ENCODE data around the gene TMEM151B. TPM values are rescaled to one million over a fixed set of nuclear protein-coding genes. Genes with fewer than 3 reads are reported as not detected.

Gene TMEM151B
- total RNA-seq, 1 donor from 2014 or later: 0.13 TPM

DNA sequence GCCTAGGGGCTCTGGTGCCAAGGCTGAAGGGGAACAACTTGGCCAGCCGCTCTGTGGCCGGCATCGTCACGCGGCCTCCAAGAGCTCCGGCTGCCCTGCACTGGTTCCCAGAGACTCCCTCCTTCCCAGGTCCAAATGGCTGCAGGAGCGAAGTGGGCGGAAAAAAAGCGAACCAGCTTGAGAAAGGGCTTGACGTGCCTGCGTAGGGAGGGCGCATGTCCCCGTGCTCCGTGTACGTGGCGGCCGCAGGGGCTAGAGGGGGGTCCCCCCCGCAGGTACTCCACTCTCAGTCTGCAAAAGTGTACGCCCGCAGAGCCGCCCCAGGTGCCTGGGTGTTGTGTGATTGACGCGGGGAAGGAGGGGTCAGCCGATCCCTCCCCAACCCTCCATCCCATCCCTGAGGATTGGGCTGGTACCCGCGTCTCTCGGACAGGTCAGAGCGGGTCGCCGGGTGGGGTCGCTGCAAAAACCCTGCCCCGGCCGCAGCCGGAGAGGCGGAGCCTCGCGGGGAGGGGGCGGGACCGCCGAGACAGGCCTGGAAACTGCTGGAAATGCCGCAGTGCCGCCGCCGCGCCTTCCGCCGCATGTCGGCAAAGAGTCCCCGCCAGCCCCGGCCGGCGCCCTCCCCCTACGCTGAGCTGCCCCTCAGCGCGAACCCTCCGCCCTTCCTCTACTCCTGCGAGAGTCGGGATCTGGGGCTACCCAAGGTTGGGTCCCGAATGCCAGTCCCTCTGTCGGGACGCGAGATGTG, 24.2 kb upstream of the TMEM151B start:
- H3K4me1 ChIP-seq: peaks cover 31% of the 10 kb centered on the region
- peak; percentile 95 for DNase-seq (ENCODE audit: low spot score)
- H3K79me2 ChIP-seq (ENCODE audit: low read depth): peaks cover 46% of the 10 kb centered on the region
- peaks cover 27% of the 10 kb centered on the region for H3K36me3 Mint-ChIP-seq
- peak overlapping the region; percentile 43 for H3K9ac ChIP-seq
- no peaks in the 10 kb centered on the region for H3K27me3 ChIP-seq
- peaks cover 41% of the 10 kb centered on the region for H4K20me1 ChIP-seq (ENCODE audit: low read depth)
- H3K4me3 Mint-ChIP-seq: peak overlapping the region; percentile 99
- H3K4me1 Mint-ChIP-seq: peaks cover 34% of the 10 kb centered on the region
- H3K9me3 Mint-ChIP-seq: no peaks in the 10 kb centered on the region
- no peak for TF ChIP-seq EZH2 (IDR thresholded peaks at IDR 0.05)
- peak; percentile 48 for TF ChIP-seq CTCF (IDR thresholded peaks at IDR 0.05)
- no peak for TF ChIP-seq EZH2phosphoT487 (IDR thresholded peaks at IDR 0.05)
- peak overlapping the region; percentile 81 for H3K4me2 ChIP-seq
- peak overlapping the region; percentile 82 for H3K27ac ChIP-seq
- H3K27ac Mint-ChIP-seq: peak overlapping the region; percentile 97
- peak overlapping the region; percentile 95 for H3K4me3 ChIP-seq
- peaks cover 18% of the 10 kb centered on the region for H3K36me3 ChIP-seq
- H3K27me3 Mint-ChIP-seq (ENCODE audit: insufficient read depth, low read depth): peaks cover 21% of the 10 kb centered on the region
- no peaks in the 10 kb centered on the region for H3K9me3 ChIP-seq (ENCODE audit: low read depth)
- H2AFZ ChIP-seq (replicated peaks): peak overlapping the region; percentile 84
- H3F3A ChIP-seq (ENCODE audit: low read depth): peaks cover 60% of the 10 kb centered on the region

DNA sequence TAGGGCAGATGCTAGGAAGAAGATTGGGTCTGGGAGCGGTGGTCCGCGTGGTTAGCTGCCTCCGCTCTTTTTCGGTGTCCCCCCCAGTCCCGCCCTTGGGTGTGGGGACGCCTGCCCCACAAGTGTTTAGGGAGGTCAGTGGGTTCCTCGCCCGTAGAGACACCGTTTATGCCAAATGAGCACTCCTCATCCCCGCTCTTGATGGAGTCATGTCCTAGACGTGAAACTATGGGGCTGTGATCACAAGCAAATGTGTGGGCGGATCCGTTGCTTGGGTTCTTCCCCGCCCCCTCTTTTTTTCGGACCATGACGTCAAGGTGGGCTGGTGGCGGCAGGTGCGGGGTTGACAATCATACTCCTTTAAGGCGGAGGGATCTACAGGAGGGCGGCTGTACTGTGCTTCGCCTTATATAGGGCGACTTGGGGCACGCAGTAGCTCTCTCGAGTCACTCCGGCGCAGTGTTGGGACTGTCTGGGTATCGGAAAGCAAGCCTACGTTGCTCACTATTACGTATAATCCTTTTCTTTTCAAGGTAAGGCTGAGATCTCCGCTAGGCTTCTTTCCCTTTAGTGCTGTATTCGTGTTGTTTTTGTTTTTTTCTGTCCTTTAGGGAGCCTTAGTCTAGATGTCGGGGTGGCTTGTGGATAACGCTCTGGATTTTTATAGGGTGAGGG, 23.4 kb upstream of the TMEM151B start, which contains the start of gene HSP90AB1:
Gene HSP90AB1 (plus strand): TSS at position 439 of the 675 bp plus-strand sequence. CDS start 1,529 bp downstream, outside the sequence.
- H3K4me2 ChIP-seq: peak within 1 kb of the TSS; percentile 81
- Mint-ChIP-seq H3K36me3 (peaks cover 33% of the 10 kb centered on the region), H3K27ac (peak within 1 kb of the TSS; percentile 97), H3K27me3 (ENCODE audit: insufficient read depth, low read depth) (peaks cover 23% of the 10 kb centered on the region), H3K9me3 (no peaks in the 10 kb centered on the region), H3K4me3 (peak within 1 kb of the TSS; percentile 99), H3K4me1 (peaks cover 36% of the 10 kb centered on the region)
- peaks cover 25% of the 10 kb centered on the region for H3K36me3 ChIP-seq
- H3K9ac ChIP-seq: peak within 1 kb of the TSS; percentile 88
- no peaks in the 10 kb centered on the region for H3K9me3 ChIP-seq (ENCODE audit: low read depth)
- TF ChIP-seq EZH2phosphoT487 (IDR thresholded peaks at IDR 0.05) (no peak), EZH2 (IDR thresholded peaks at IDR 0.05) (no peak), CTCF (IDR thresholded peaks at IDR 0.05) (no peak)
- peak within 1 kb of the TSS; percentile 95 for H3K4me3 ChIP-seq
- H3F3A ChIP-seq (ENCODE audit: low read depth): peaks cover 67% of the 10 kb centered on the region
- H3K27ac ChIP-seq: peak within 1 kb of the TSS; percentile 82
- peak; percentile 97 for DNase-seq (ENCODE audit: low spot score)
- H3K27me3 ChIP-seq: no peaks in the 10 kb centered on the region
- H4K20me1 ChIP-seq (ENCODE audit: low read depth): peaks cover 48% of the 10 kb centered on the region
- peaks cover 53% of the 10 kb centered on the region for H3K79me2 ChIP-seq (ENCODE audit: low read depth)
- H3K4me1 ChIP-seq: peaks cover 31% of the 10 kb centered on the region
- peak within 1 kb of the TSS; percentile 84 for H2AFZ ChIP-seq (replicated peaks)

GRCh38 chr6:44247338-44248302, 22.6 kb upstream of the TMEM151B start:
- Histone ChIP-seq H3K9ac (peak overlapping the region; percentile 88), H4K20me1 (ENCODE audit: low read depth) (peaks cover 57% of the 10 kb centered on the region)

More at GRCh38 chr6:44247338-44248302, 22.6 kb upstream of the TMEM151B start:
- Mint-ChIP-seq H3K36me3 (peaks cover 38% of the 10 kb centered on the region), H3K4me1 (peaks cover 36% of the 10 kb centered on the region), H3K9me3 (no peaks in the 10 kb centered on the region), H3K27me3 (ENCODE audit: insufficient read depth, low read depth) (peaks cover 25% of the 10 kb centered on the region), H3K4me3 (peak overlapping the region; percentile 99), H3K27ac (peak overlapping the region; percentile 97)
- Histone ChIP-seq H3K4me3 (peak overlapping the region; percentile 95), H3K4me2 (peak overlapping the region; percentile 81), H2AFZ (replicated peaks) (no peak overlapping the region), H3K36me3 (peaks cover 30% of the 10 kb centered on the region), H3K79me2 (ENCODE audit: low read depth) (peaks cover 61% of the 10 kb centered on the region), H3F3A (ENCODE audit: low read depth) (peaks cover 71% of the 10 kb centered on the region), H3K4me1 (peaks cover 31% of the 10 kb centered on the region), H3K27me3 (no peaks in the 10 kb centered on the region), H3K9me3 (ENCODE audit: low read depth) (no peaks in the 10 kb centered on the region), H3K27ac (peak overlapping the region; percentile 47)
- peak; percentile 63 for DNase-seq (ENCODE audit: low spot score)
- TF ChIP-seq EZH2phosphoT487 (IDR thresholded peaks at IDR 0.05): no peak
- TF ChIP-seq EZH2 (IDR thresholded peaks at IDR 0.05): no peak
- TF ChIP-seq CTCF (IDR thresholded peaks at IDR 0.05): no peak
